ENCODE measurements around the gene ERMN. TPM values are rescaled to one million over a fixed set of nuclear protein-coding genes. Genes with fewer than 3 reads are reported as not detected.
"Not testable (repeated sequence)": the region's sequence is repeated elsewhere in the genome, so short reads cannot be mapped to it uniquely, and the experiment has no call there.

The ERMN gene
- total RNA-seq, 6 experiments from 2014 or later: not detected

DNA sequence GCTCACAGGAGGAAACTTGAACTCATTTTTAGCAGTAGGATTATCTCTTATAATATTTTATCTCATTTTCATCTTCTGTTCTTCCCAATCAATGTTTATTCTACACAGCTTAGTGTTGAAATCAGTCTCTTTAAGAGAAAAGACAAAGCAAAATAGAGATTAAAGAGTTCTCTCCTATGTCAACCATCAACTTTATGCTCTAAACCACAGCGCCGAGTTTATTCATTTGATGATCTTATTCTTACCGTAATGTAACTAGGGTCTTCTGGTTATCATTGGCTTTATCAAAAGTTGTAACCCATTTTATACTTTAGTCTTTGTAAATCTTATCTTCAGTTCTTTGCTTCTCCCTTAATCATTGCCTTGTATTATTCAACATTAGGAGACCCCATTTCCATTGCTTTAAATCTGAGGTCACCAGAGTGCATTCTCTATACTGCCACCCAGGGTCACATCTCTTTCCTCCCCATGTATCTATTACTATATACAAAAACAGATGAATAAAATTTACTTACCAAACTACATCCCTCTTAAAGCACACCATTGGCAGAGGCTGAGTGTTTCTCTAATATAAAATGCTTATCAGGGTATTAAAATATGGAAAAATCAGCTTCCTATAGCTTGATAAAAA is 22.8 kb upstream of the ERMN start:
- Mint-ChIP-seq H3K4me1 (ENCODE audit: low read depth) (peaks cover 7% of the 10 kb centered on the region), H3K4me3 (no peak overlapping the region), H3K9me3 (peaks cover 13% of the 10 kb centered on the region), H3K36me3 (ENCODE audit: low read depth) (no peaks in the 10 kb centered on the region), H3K27ac (no peak overlapping the region), H3K27me3 (ENCODE audit: insufficient read depth) (peaks cover 3% of the 10 kb centered on the region; the same call in 1 of the 2 replicates)
- TF ChIP-seq, protein P1, sequence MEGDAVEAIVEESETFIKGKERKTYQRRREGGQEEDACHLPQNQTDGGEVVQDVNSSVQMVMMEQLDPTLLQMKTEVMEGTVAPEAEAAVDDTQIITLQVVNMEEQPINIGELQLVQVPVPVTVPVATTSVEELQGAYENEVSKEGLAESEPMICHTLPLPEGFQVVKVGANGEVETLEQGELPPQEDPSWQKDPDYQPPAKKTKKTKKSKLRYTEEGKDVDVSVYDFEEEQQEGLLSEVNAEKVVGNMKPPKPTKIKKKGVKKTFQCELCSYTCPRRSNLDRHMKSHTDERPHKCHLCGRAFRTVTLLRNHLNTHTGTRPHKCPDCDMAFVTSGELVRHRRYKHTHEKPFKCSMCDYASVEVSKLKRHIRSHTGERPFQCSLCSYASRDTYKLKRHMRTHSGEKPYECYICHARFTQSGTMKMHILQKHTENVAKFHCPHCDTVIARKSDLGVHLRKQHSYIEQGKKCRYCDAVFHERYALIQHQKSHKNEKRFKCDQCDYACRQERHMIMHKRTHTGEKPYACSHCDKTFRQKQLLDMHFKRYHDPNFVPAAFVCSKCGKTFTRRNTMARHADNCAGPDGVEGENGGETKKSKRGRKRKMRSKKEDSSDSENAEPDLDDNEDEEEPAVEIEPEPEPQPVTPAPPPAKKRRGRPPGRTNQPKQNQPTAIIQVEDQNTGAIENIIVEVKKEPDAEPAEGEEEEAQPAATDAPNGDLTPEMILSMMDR (IDR thresholded peaks at IDR 0.05): no peak
- DNase-seq: no peak

DNA sequence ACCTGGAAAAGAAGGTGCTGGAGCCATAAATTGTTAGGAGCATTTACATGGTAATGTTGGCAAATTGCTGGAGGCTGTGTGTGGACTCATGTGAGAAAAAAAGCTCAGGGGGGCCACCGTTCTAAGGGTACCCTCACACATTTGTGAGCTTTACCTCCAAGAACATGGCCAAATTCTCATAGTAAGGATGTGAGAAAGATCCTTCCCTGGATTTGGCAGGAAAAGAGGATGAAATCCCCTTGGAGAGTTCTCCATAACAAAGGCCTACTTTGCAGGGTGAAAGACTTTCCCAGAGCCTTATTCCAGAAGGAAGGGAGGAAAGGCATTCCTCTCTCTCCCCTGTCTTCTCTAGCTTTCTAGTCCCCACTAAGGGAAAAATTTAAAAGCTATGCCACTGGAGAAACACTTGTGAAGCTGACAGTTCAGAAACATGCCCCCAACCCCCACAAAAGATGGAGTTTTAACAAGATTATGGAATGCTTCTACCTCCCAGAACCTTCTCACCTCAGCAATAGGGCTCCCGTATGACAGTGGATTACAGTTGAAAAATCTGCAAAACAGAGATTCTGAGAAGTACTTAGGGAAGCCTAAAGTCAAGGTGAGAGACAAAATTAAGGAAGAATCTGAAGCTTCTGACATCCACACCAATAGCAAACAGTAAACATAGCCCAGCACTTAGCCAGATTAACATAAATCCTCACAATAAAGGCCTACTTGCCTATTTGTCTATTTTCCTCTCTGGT is 20.2 kb upstream of the ERMN start:
- Mint-ChIP-seq H3K9me3 (peaks cover 24% of the 10 kb centered on the region), H3K36me3 (ENCODE audit: low read depth) (no peaks in the 10 kb centered on the region), H3K4me3 (no peak overlapping the region), H3K27me3 (ENCODE audit: insufficient read depth) (peaks cover 4% of the 10 kb centered on the region), H3K4me1 (ENCODE audit: low read depth) (peaks cover 7% of the 10 kb centered on the region), H3K27ac (no peak overlapping the region)
- TF ChIP-seq, protein P1 (IDR thresholded peaks at IDR 0.05): no peak
- DNase-seq: no peak

DNA sequence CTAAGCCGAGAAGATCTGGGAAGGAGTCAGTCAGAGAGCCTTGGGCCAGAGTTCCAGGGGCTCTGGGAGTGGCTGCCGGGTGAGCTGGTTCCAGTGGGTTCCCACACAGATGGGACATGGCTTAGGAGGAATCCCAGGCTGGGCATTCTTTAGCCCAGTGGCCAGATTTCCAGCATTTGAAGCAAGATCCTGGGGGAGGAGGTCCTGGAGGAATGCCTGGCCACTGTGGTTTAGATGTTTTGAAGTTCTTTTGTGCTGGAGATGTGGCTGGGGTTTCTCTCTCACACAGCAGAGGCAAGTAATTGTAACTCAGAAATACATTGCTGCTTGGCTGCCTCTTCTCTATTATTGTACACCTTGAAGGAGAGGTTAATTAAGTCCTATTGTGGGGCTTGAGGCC is 15.8 kb upstream of the ERMN start:
- H3K4me1 Mint-ChIP-seq (ENCODE audit: low read depth); H3K4me3 Mint-ChIP-seq; H3K36me3 Mint-ChIP-seq (ENCODE audit: low read depth); H3K27me3 Mint-ChIP-seq (ENCODE audit: insufficient read depth); H3K27ac Mint-ChIP-seq; DNase-seq: not testable (repeated sequence)
- H3K9me3 Mint-ChIP-seq: peaks cover 24% of the 10 kb centered on the region

DNA sequence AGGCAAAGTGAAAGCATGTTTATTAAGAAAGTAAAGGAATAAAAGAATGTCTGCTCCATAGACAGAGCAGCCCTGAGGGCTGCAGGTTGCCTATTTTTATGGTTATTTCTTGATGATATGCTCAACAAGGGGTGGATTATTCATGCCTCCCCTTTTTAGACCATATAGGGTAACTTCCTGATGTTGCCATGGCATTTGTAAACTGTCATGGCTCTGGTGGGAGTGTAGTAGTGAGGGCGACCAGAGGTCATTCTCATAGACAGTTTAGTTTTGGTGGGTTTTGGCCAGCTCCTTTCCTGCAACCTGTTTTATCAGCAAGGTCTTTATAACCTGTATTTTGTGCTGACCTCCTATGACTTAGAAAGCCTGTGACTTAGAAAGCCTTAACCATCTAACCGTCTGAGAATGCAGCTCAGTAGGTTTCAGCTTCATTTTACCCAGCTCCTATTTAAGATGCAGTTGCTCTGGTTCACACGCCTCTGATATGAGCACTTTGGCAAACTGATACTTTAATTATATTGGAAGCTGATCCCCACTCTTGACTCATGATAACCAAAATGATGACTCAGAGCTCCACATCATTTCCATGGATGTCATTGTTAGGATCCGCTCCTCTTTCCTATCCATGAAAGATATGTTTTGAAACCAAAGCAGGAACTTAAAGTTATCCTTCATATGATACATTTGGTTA is 14.5 kb upstream of the ERMN start:
- Mint-ChIP-seq H3K9me3 (peaks cover 19% of the 10 kb centered on the region), H3K4me1 (ENCODE audit: low read depth) (peaks cover 5% of the 10 kb centered on the region; the same call in 1 of the 2 replicates), H3K36me3 (ENCODE audit: low read depth) (no peaks in the 10 kb centered on the region), H3K27me3 (ENCODE audit: insufficient read depth) (peaks cover 4% of the 10 kb centered on the region), H3K4me3 (no peak overlapping the region), H3K27ac (no peak overlapping the region)
- TF ChIP-seq, protein P1 (IDR thresholded peaks at IDR 0.05): no peak
- no peak for DNase-seq

DNA sequence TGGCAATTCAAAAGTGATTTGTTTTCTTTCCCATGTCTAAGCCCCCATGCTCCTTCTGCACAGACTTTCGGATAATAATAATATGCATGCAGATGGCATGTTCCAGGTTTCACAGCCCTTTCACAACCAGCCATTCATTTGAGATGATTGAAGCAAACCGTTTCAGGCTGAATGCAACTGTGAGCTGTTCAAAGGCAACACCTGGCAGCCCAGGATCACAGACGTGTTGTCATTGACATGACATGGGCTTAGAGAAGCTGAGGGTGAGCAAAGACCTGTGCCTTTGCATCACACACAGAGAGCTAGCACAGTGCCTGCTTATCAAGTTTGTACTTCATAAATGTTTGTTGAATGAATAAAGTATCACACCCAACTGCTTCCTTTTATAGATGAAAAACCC is 12.4 kb upstream of the ERMN start:
- TF ChIP-seq, protein P1 (IDR thresholded peaks at IDR 0.05): no peak
- Mint-ChIP-seq H3K27ac (no peak overlapping the region), H3K4me1 (ENCODE audit: low read depth) (peaks cover 5% of the 10 kb centered on the region; the same call in 1 of the 2 replicates), H3K36me3 (ENCODE audit: low read depth) (no peaks in the 10 kb centered on the region), H3K4me3 (no peak overlapping the region), H3K9me3 (peaks cover 9% of the 10 kb centered on the region), H3K27me3 (ENCODE audit: insufficient read depth) (peaks cover 2% of the 10 kb centered on the region)
- DNase-seq: no peak

Measured in HFFc6 (cell line).